Kasumi-1 (cell line): Measurements from ENCODE around the gene CEP78.

Experiments
- DNase-seq, 2 experiments: peaks; one replicate each; lab custom pipeline; 2025; lab: John Stamatoyannopoulos, UW

The CEP78 gene

DNA sequence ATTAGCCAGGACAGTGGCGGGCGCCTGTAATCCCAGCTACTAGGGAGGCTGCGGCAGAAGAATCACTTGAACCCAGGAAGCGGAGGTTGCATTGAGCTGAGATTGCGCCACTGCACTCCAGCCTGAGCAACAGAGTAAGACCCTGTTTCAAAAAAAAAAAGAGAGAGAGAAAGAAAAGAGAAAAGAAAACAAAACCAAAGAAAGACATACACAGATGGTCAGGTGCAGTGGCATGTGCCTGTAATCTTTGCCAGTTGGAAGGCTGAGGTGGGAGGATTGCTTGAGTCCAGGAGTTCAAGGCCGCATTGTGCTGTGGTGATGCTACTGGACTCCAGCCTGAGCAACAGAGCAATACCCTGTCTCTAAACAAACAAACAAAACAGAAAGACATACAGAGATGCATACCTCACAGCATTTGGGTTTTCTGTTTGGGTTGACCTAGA is 51.1 kb downstream of the CEP78 start:
- no peak for DNase-seq

- no peak for DNase-seq
These were observed 52.5 kb downstream of the CEP78 start for GRCh38 chr9:78288214-78288892.

DNA sequence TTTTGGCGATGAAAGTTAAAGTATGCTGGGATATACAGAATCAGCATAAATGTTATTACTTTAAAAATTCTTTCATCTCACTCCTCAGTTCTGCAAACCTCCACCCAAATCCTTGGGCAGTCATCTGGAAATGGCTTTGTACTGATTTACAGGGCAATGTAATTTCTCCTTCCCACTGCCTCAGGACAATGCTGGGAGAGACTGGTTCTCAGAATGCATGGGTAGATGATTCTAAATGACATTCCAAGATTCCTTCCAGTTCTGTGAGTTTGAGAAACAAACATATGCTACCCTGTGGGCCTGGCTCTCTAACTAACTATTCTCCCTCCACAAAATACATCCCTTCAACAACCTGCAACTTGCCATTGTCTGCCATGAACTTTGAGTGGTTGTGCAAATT is 53.6 kb downstream of the CEP78 start:
- no peak for DNase-seq

DNA sequence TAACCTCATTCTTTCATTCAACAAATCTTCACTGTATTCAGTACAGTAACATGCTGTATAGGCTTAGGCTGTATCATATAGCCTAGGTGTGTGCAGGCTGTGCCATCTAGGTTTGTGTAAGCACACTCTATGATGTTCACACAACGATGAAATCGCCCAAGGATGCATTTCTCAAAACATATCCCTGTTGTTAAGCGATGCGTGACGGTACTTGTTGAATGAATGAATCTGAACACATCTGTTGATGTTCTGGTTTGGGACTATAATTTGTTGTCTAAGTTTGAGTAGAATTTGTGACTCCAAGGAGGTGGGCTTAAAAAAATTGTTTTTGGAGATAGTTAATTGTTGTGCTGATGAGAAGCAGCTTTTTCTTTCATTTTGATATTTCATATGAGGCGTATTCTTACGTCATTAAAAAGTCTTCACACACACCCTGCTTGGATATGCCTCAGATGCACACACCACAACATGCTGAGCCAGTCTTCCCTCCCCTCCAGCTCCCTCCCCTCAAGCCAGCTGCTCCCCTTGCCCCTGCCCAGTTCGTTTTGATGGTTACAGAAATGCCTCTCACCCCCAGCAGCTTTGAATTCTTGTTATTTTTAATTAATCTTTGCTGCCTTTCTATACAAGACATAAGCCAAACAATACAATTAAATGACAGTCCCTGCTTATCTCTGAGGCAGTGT is 55.5 kb downstream of the CEP78 start:
- no peak for DNase-seq

DNA sequence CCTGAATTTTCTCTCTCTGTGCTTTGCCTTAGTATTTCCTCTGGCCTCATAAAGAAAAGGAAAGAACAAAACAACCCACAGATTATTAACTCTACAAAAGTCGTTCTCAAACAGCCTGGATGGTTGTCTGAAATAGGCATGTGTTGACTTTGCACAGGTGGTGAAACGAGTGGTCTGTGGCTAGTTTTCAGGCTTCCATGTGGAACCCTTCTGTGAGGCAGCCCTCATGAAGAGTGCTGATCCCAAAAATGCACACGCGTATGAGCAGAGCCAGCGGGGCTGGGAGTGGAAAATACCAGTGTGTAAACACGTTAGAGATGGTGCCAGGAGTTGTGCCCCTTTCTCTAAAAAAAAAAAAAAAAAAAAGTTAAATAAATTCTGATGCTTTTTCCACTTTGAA is 56.2 kb downstream of the CEP78 start:
- DNase-seq: no peak

- no peak for DNase-seq
These were observed 57.0 kb downstream of the CEP78 start for GRCh38 chr9:78292716-78293497.

GRCh38 chr9:78294290-78295176 is 58.7 kb downstream of the CEP78 start:
- no peak for DNase-seq

DNA sequence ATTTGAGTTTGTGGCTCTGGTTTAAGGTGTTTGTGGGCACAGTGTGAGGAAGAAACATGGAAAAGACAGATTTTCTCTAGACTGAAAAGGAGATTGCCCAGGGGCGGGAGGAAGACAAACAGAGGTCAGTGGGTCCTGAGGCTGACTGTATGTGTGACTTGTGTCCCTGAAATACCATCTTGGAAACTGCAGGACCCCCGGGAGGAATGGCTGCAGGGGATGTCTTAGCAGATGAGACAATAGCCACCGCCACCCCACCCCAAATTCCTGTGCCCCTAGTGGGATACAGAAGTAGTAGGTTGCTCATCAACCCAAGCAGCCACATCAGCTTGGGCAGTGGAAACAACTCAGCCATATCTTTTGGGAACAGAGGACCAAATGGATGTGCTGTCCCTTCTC is 59.3 kb downstream of the CEP78 start:
- DNase-seq: no peak

DNA sequence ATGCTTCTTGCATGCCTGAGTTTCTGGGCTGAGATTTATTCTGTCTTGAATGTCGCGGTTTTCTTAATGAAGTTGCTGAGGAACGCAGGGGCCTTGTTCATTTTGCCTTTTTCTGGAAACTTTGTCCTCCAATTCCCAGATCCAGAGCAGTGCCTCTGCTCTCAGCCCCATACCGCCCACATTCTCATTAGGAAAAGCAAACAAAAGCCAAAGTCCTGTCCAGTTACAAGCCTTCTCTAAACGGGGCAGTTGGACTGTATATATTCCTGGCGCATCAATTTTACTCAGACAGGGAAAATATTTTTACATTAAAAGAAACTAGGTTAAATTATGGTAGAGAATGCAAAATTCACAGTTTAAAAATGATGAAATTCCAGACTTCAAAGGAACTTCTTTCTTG is 59.9 kb downstream of the CEP78 start:
- DNase-seq: no peak

- DNase-seq: no peak
These were observed 60.5 kb downstream of the CEP78 start for GRCh38 chr9:78296201-78296892.

DNA sequence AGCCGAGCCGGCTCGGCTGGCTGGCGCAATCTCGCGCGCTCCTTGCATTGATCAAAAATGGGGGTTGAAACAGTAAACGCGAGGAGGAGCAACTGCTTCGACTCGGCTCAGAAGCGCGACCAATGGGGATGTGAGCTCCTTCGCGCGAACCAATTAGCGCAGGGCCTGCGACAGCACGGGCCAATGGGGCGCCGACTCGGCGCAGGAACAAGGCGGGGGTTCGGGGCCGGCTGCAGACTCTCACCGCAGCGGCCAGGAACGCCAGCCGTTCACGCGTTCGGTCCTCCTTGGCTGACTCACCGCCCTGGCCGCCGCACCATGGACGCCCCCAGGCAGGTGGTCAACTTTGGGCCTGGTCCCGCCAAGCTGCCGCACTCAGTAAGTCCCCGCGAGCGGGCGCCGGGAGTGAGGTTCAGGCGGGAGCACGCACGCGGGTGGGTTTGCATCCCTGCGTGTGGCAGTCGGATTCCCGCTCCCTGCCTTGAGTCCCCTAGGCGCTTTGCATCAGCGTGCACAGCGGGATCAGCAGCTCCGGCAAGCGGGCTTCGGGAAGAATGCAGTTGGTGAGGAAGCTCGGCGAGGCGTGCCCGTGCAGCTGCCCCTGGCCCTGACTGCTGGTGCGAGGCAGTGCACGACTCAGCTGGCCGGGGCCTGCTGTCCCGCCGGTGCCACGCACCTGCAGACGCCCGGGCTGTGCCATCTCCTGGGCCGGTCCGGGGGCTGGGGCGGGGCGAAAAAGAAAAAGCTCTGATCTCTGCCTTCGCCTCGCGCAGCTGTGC is 61.2 kb downstream of the CEP78 start, which contains the start of gene PSAT1:
Gene PSAT1 (plus strand): TSS at position 233 of the 779 bp plus-strand sequence. CDS start 86 bp downstream, at position 319.
- peak; percentile 95 for DNase-seq

DNA sequence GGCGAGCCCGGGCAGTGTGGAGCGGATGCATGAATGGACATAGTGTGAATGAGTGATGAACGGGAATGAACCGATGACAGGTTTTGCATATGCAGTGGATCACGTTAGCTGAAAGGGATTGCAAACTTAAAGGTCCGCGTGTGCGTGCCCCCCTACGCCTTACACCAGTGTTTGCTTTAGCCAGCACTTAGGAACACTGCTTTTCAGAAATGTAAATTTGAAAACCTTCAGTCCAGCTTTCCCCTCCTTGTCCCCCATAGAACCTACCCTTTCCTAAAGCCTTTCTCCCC is 61.7 kb downstream of the CEP78 start:
- DNase-seq: peak; percentile 24 to 29

DNA sequence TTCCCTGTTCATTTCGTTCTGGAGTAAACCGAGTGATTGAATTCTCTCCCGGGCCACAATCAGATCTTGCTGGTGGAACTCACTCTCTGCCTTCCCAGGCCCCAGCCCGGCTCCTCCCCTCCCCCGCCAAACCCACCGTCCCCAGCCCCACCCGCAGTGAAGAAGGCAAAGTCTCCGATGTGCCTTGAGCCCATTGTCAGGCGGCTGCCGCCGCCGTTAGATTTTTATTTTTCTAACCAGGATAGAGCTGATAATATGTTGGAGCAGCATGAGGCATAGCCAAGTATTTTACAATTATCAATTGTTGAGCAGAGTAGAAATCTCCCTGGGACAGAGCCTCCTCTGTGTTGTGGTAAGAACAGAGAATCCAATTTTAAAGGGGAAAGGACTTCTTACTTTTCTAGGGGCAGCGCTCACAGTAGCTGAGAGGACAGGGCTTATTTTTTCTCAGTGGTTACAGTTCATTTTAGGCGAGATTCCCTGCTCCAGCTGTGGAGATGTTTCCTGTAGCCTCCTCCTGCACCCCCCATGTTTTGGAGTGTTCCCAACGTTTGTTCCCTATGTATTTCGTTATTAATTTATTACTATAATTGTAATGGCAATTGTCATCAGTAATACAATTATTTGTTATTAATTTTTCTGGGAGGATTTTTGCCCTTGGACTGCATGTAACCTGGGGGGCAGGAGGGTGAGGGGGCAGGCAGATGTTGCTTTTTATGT is 62.3 kb downstream of the CEP78 start:
- DNase-seq: peak; percentile 31 to 55

- DNase-seq: no peak
These were observed 64.3 kb downstream of the CEP78 start for GRCh38 chr9:78300209-78300608.

- no peak for DNase-seq
These were observed 65.6 kb downstream of the CEP78 start for GRCh38 chr9:78301466-78301865.

GRCh38 chr9:78303377-78304062 is 67.6 kb downstream of the CEP78 start:
- DNase-seq: no peak

DNA sequence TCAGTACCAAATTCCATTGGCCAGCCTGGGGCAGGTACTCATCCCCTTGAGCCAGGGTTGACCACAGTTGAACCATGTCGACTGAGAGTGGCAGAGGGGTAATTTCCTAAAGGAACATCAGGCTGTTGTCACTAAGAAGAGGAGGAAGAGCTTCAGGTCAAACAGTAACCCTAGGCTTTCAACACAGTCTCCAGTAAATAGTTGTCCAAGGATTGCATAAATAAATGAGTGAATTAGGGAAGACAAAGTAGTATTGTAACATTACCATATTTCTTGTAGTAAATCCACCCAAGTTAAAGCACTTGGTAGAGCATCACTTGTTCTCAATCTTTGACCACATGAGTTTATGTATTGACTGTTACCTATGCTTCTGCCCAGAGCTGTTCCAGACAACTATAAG is 68.5 kb downstream of the CEP78 start:
- DNase-seq: no peak

DNA sequence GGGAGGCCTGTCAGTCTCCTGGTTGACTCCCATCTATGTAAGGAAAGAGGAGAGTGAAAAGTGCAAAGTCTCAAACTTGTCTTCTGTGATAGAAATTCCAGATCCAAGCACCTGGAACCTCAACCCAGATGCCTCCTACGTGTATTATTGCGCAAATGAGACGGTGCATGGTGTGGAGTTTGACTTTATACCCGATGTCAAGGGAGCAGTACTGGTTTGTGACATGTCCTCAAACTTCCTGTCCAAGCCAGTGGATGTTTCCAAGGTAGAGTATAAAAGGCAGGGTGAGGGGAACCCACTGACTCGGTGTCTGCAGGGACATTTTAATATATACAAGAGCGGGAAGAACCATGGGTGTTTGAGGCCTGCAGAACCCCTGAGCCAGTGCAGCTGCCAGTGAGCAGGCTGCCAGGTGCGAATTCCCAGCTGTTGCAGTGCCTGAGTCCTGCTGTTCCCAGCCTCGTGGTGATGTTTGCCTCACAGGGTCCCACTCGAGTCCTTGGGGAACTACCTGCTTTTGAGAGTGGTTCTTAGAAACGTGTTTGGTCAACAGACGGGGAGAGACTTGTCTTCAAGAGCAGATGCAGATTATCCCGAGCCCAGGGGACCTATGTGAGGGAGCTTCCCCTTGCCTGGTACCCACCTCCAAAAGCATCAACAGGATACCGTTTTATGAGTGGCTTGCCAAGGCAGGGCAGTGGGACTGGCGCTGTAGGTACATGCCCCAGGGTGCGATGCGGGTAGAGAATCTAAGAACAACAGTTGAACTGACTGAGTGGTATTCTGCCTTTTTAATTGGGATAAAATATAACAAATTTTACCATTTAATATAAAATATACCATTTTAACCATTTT is 70.6 kb downstream of the CEP78 start:
- no peak for DNase-seq
